Naive thymus-derived CD4-positive, alpha-beta T cell (primary cell): ENCODE results near the gene MAN1A2. TPM values are rescaled to one million over a fixed set of nuclear protein-coding genes. Genes with fewer than 3 reads are reported as not detected.

ENCODE experiments used
- ATAC-seq: fragments of 150-1000 bp; cut with Tn5 transposase; 2 replicates; pipeline ENCODE4 v1.10.0; 2021; ENCODE audit warnings: mild to moderate bottlenecking, moderate library complexity
- CTCF ChIA-PET: fragments of 350-600 bp; sonication (Branson Sonifier 250); formaldehyde crosslinking; loops from one replicate; lab custom pipeline; 2021; ENCODE audit warnings: antibody characterized with exemption; lab: Charles Lee
- POLR2A ChIA-PET: fragments of 350-600 bp; sonication (Branson Sonifier 250); formaldehyde crosslinking; loops from one replicate; lab custom pipeline; 2021; ENCODE audit warnings: antibody characterized with exemption, inconsistent platforms; lab: Charles Lee
- DNase-seq, 9 donors: peaks; one replicate each; pipeline versions ENCODE4 v3.0.0 to v3.0.0-alpha.2; 2020 to 2022; ENCODE audit warnings: mixed read lengths in 1 of 9
- H3K27ac ChIP-seq: one replicate; pipeline ENCODE4 v1.7.0; 2013; ENCODE audit warnings: mild to moderate bottlenecking, low read depth, low read length, moderate library complexity
- H3K27me3 ChIP-seq, 2 donors: one replicate each; pipeline ENCODE4 v1.7.0; 2013; ENCODE audit warnings: low read length in 2 of 2, mild to moderate bottlenecking in 2 of 2, moderate library complexity in 2 of 2; ENCODE audit not compliant: control insufficient read depth in 2 of 2, insufficient read depth in 2 of 2
- H3K36me3 ChIP-seq, 3 experiments: 1 replicate in 2 of 3; 2 replicates in 1 of 3; pipeline ENCODE4 v1.7.0; 2013; ENCODE audit warnings: low read length in 3 of 3, mild to moderate bottlenecking in 3 of 3, moderate library complexity in 1 of 3; ENCODE audit not compliant: insufficient read depth in 3 of 3, control insufficient read depth in 2 of 3
- H3K4me1 ChIP-seq, 2 donors: one replicate each; pipeline ENCODE4 v1.7.0; 2013; ENCODE audit warnings: low read length in 2 of 2, mild to moderate bottlenecking in 2 of 2, moderate library complexity in 1 of 2; ENCODE audit not compliant: control insufficient read depth in 2 of 2, insufficient read depth in 2 of 2
- H3K4me3 ChIP-seq: 2 replicates; pipeline ENCODE4 v1.7.0; 2013; ENCODE audit warnings: mild to moderate bottlenecking, low read length
- H3K9me3 ChIP-seq, 3 experiments: 1 replicate in 2 of 3; 2 replicates in 1 of 3; pipeline ENCODE4 v1.7.0; 2013; ENCODE audit warnings: low read length in 3 of 3; ENCODE audit not compliant: control insufficient read depth in 2 of 3
- H3K27ac Mint-ChIP-seq, 9 donors: one replicate each; pipeline ENCODE4 v1.8.0; 2020 to 2022; ENCODE audit warnings: mixed read lengths in 9 of 9, mild to moderate bottlenecking in 8 of 9, moderate library complexity in 5 of 9, inconsistent platforms in 2 of 9
- H3K27me3 Mint-ChIP-seq, 5 donors: one replicate each; pipeline ENCODE4 v1.8.0; 2021 to 2022; ENCODE audit warnings: mixed read lengths in 5 of 5, mild to moderate bottlenecking in 1 of 5
- H3K36me3 Mint-ChIP-seq, 5 donors: one replicate each; pipeline ENCODE4 v1.8.0; 2020 to 2022; ENCODE audit warnings: mixed read lengths in 5 of 5, mild to moderate bottlenecking in 3 of 5, inconsistent platforms in 1 of 5
- H3K4me1 Mint-ChIP-seq, 7 donors: one replicate each; pipeline ENCODE4 v1.8.0; 2020 to 2022; ENCODE audit warnings: mixed read lengths in 7 of 7, mild to moderate bottlenecking in 3 of 7, inconsistent platforms in 1 of 7
- H3K4me3 Mint-ChIP-seq, 10 donors: one replicate each; pipeline ENCODE4 v1.8.0; 2020 to 2022; ENCODE audit warnings: mild to moderate bottlenecking in 10 of 10, mixed read lengths in 10 of 10, moderate library complexity in 6 of 10, inconsistent platforms in 2 of 10
- H3K9me3 Mint-ChIP-seq, 11 donors: one replicate each; pipeline ENCODE4 v1.8.0; 2020 to 2022; ENCODE audit warnings: mixed read lengths in 11 of 11, mild to moderate bottlenecking in 4 of 11, inconsistent platforms in 1 of 11, moderate library complexity in 1 of 11
- intact Hi-C, 2 donors: fragments of 100-400 bp; cut with micrococcal nuclease; formaldehyde crosslinking; loops; one replicate each; pipeline ENCODE4 v1.15.1; 2023
- polyA plus RNA-seq, 2 donors: library from polyadenylated mRNA; unstranded; fragments of 300-500 nt; fragmentation: Illumina TruSeq; gene quantifications; one replicate each; pipeline ENCODE4 v1.2.3, GENCODE V29; 2021
- total RNA-seq, 6 experiments: library from RNA in 5 of 6; stranded (reverse) in 5 of 6; gene quantifications; 1 replicate in 5 of 6; 2 replicates in 1 of 6; pipeline ENCODE4 v1.2.3 and lab custom pipeline; 2021 to 2026

Gene MAN1A2
- total and polyA plus RNA-seq, 7 experiments from 2014 or later: 10.5 to 63.4 (median 41.6) TPM

GRCh38 chr1:117534995-117535467 is 167.8 kb downstream of the MAN1A2 start:
- POLR2A ChIA-PET: interaction anchor here (0.5 to 1.9 kb wide), 3 partner anchors 73 to 139 kb away, joined by 3 to 7 read pairs (median 3); no protein-coding TSS in a partner anchor
- Histone ChIP-seq H3K4me1 (peaks cover 7 to 8% of the 10 kb centered on the region in 2 donors), H3K27ac (no peak overlapping the region), H3K4me3 (no peak overlapping the region), H3K9me3 (no peaks in the 10 kb centered on the region), H3K36me3 (no peaks in the 10 kb centered on the region), H3K27me3 (no peaks in the 10 kb centered on the region)
- Mint-ChIP-seq H3K27ac (peak overlapping the region in 4 of 9 donors; percentile 1 to 36 (median 14)), H3K4me3 (peak overlapping the region in 1 of 10 donors; percentile 17), H3K27me3 (no peaks in the 10 kb centered on the region), H3K9me3 (no peaks in the 10 kb centered on the region), H3K4me1 (peaks cover 0 to 9% (median 3%) of the 10 kb centered on the region in 7 donors), H3K36me3 (peaks cover 0 to 1% (median 0%) of the 10 kb centered on the region in 5 donors)
- CTCF ChIA-PET: interaction anchor here (0.6 to 9.0 kb wide), 29 partner anchors 8 to 1277 kb away, joined by 3 to 130 read pairs (median 4); partner anchors contain the start of gene TENT5C
- intact Hi-C loops: loop anchor here (1.0 kb wide), 6 partner anchors 70 to 223 kb away; partner anchors contain the start of gene TENT5C (in 1 of the 2)
- peak; percentile 88 for ATAC-seq
- DNase-seq: peak; percentile 22 to 74 (median 60)

DNA sequence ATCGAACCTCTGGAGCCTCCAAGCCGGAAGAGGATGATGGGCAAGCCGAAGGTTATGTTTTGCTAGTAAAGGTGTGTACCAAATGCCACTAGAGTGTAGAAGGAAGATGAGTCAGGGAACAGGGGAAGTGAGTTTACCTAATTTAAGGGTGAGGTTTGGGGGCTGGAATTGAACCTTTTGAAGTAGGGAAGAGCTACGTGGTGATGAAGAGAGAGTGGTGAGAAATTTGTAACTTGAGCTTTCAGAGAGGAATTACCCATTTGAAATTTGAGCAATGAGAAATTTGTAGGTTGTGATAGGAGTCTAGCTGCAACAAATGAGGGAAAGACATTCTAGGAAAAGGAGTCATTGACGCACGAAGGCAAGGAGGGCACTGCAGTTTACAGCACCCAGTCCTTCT is 168.6 kb downstream of the MAN1A2 start:
- intact Hi-C loops: loop anchor here (1.0 kb wide), 6 partner anchors 69 to 222 kb away; partner anchors contain the start of gene TENT5C (in 1 of the 2)
- Mint-ChIP-seq H3K9me3 (no peaks in the 10 kb centered on the region), H3K36me3 (peaks cover 0 to 1% (median 0%) of the 10 kb centered on the region in 5 donors), H3K27me3 (no peaks in the 10 kb centered on the region), H3K4me3 (no peak overlapping the region), H3K27ac (no peak overlapping the region), H3K4me1 (peaks cover 0 to 10% (median 3%) of the 10 kb centered on the region in 7 donors)
- H3K4me1 ChIP-seq: peaks cover 7 to 8% of the 10 kb centered on the region in 2 donors
- H3K9me3 ChIP-seq: no peaks in the 10 kb centered on the region
- no peak overlapping the region for H3K4me3 ChIP-seq
- ATAC-seq: no peak
- ChIA-PET POLR2A (interaction anchor here (0.9 to 1.9 kb wide), 2 partner anchors 72 to 127 kb away, joined by 3 to 7 read pairs; no protein-coding TSS in a partner anchor), CTCF (interaction anchor here (0.6 to 9.0 kb wide), 19 partner anchors 9 to 470 kb away, joined by 3 to 130 read pairs (median 6); partner anchors contain the start of gene TENT5C)
- H3K27me3 ChIP-seq: no peaks in the 10 kb centered on the region
- H3K27ac ChIP-seq: no peak overlapping the region
- no peak for DNase-seq
- no peaks in the 10 kb centered on the region for H3K36me3 ChIP-seq

DNA sequence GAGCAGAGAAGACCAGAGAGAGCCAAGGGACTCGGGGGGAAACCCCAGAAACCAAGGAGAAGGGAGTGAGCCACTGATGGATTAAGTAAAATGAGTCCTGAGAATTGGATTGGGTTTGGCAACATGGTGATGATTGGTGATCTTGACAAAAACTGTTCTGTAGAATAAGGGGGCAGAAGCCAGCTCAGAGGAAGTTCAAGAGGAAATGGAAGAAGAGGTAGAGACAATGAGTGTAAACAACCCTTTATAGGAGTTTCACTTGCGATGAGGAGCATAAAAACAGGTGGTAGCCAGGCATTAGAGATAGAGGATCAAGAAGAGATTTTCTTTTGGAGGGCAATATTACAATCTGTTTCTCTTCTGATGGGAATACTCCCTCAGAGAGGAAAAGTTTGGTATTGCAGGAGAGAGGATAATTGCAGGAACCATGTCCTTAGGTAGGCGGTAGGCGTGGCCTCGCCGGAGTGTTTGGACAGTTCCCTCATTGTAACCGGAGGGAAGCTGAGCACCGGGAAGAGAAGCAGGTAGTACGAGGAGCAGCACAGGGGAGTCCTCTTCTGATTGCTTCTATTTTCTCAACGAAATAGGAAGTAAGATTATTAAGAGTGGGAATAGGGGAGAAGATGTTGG is 170.2 kb downstream of the MAN1A2 start:
- no peaks in the 10 kb centered on the region for H3K36me3 Mint-ChIP-seq
- ATAC-seq (no peak), DNase-seq (peak in 2 of 9 donors; percentile 14 to 15)
- no peaks in the 10 kb centered on the region for H3K27me3 ChIP-seq
- H3K4me1 ChIP-seq: peaks cover 7 to 8% of the 10 kb centered on the region in 2 donors
- no peak overlapping the region for H3K4me3 ChIP-seq
- no peak overlapping the region for H3K4me3 Mint-ChIP-seq
- H3K36me3 ChIP-seq: no peaks in the 10 kb centered on the region
- H3K27me3 Mint-ChIP-seq: no peaks in the 10 kb centered on the region
- POLR2A ChIA-PET: interaction anchor here (0.7 kb wide), 1 partner anchor 34 kb away, joined by 3 read pairs; no protein-coding TSS in a partner anchor
- intact Hi-C loops: no loop called here
- H3K9me3 ChIP-seq: no peaks in the 10 kb centered on the region
- no peak overlapping the region for H3K27ac Mint-ChIP-seq
- CTCF ChIA-PET: interaction anchor here (5.2 to 9.0 kb wide), 3 partner anchors 119 to 218 kb away, joined by 38 to 130 read pairs (median 118); no protein-coding TSS in a partner anchor
- H3K27ac ChIP-seq: no peak overlapping the region
- H3K4me1 Mint-ChIP-seq: peaks cover 0 to 20% (median 3%) of the 10 kb centered on the region in 7 donors
- H3K9me3 Mint-ChIP-seq: no peaks in the 10 kb centered on the region

GRCh38 chr1:117540532-117540931 is 173.3 kb downstream of the MAN1A2 start:
- intact Hi-C loops: no loop called here
- Histone ChIP-seq H3K4me3 (no peak overlapping the region), H3K36me3 (no peaks in the 10 kb centered on the region), H3K9me3 (no peaks in the 10 kb centered on the region), H3K4me1 (peaks cover 0 to 8% of the 10 kb centered on the region in 2 donors), H3K27me3 (no peaks in the 10 kb centered on the region), H3K27ac (no peak overlapping the region)
- Mint-ChIP-seq H3K9me3 (no peaks in the 10 kb centered on the region), H3K27ac (no peak overlapping the region), H3K4me1 (peaks cover 0 to 30% (median 0%) of the 10 kb centered on the region in 7 donors), H3K36me3 (no peaks in the 10 kb centered on the region), H3K4me3 (no peak overlapping the region), H3K27me3 (peaks cover 0 to 6% (median 0%) of the 10 kb centered on the region in 5 donors)
- POLR2A ChIA-PET: interaction anchor here (1.4 kb wide), 1 partner anchor 66 kb away, joined by 4 read pairs; the partner anchor contains the start of gene TENT5C
- no peak for ATAC-seq
- DNase-seq: no peak
- CTCF ChIA-PET: interaction anchor here (9.0 kb wide), 1 partner anchor 133 kb away, joined by 118 read pairs; no protein-coding TSS in a partner anchor

GRCh38 chr1:117541003-117541402 is 173.8 kb downstream of the MAN1A2 start:
- Mint-ChIP-seq H3K27me3 (peaks cover 0 to 6% (median 0%) of the 10 kb centered on the region in 5 donors), H3K36me3 (no peaks in the 10 kb centered on the region), H3K9me3 (no peaks in the 10 kb centered on the region), H3K4me3 (peak overlapping the region in 1 of 10 donors; percentile 4), H3K27ac (no peak overlapping the region), H3K4me1 (peaks cover 0 to 30% (median 0%) of the 10 kb centered on the region in 7 donors)
- H3K4me1 ChIP-seq: peaks cover 0 to 8% of the 10 kb centered on the region in 2 donors
- intact Hi-C loops: no loop called here
- ChIA-PET POLR2A (interaction anchor here (1.4 kb wide), 1 partner anchor 65 kb away, joined by 4 read pairs; the partner anchor contains the start of gene TENT5C), CTCF (interaction anchor here (0.6 to 9.0 kb wide), 2 partner anchors 121 to 133 kb away, joined by 3 to 118 read pairs; no protein-coding TSS in a partner anchor)
- no peaks in the 10 kb centered on the region for H3K36me3 ChIP-seq
- H3K27ac ChIP-seq: no peak overlapping the region
- no peaks in the 10 kb centered on the region for H3K27me3 ChIP-seq
- H3K9me3 ChIP-seq: no peaks in the 10 kb centered on the region
- no peak overlapping the region for H3K4me3 ChIP-seq
- no peak for DNase-seq
- no peak for ATAC-seq

DNA sequence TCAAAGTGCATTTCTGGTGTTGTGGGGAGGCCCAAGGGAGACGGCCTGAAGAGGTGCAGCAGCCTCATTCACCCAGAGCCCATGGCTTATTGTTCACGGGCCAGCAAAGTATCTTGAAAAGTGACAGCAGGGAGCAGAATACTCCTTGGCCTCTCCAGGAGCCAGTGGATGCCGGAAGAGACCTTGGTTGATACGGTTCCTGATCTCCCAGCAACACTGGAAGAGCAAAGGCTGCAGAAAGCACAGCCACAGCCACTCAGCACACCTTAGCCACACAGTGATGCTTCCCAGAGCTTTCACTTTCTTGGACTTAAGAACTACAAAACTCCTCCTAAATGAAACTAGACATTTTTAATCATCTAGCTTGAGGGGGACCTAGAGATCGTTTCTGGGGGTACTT is 174.3 kb downstream of the MAN1A2 start:
- no peaks in the 10 kb centered on the region for H3K27me3 ChIP-seq
- H3K4me1 Mint-ChIP-seq: peaks cover 0 to 30% (median 0%) of the 10 kb centered on the region in 7 donors
- CTCF ChIA-PET: interaction anchor here (0.6 to 1.3 kb wide), 2 partner anchors 120 to 133 kb away, joined by 3 to 7 read pairs; no protein-coding TSS in a partner anchor
- DNase-seq (no peak), ATAC-seq (no peak)
- intact Hi-C loops: no loop called here
- H3K27me3 Mint-ChIP-seq: peaks cover 0 to 7% (median 0%) of the 10 kb centered on the region in 5 donors
- no peaks in the 10 kb centered on the region for H3K36me3 Mint-ChIP-seq
- POLR2A ChIA-PET: interaction anchor here (0.9 kb wide), 1 partner anchor 66 kb away, joined by 3 read pairs; no protein-coding TSS in a partner anchor
- H3K4me3 ChIP-seq: no peak overlapping the region
- H3K4me1 ChIP-seq: peaks cover 0 to 8% of the 10 kb centered on the region in 2 donors
- H3K27ac Mint-ChIP-seq: no peak overlapping the region
- H3K9me3 Mint-ChIP-seq: no peaks in the 10 kb centered on the region
- no peaks in the 10 kb centered on the region for H3K36me3 ChIP-seq
- H3K4me3 Mint-ChIP-seq: peak overlapping the region in 1 of 10 donors; percentile 4
- no peaks in the 10 kb centered on the region for H3K9me3 ChIP-seq
- H3K27ac ChIP-seq: no peak overlapping the region
